ENCODE data around the gene ZNF618.

Gene ZNF618

DNA sequence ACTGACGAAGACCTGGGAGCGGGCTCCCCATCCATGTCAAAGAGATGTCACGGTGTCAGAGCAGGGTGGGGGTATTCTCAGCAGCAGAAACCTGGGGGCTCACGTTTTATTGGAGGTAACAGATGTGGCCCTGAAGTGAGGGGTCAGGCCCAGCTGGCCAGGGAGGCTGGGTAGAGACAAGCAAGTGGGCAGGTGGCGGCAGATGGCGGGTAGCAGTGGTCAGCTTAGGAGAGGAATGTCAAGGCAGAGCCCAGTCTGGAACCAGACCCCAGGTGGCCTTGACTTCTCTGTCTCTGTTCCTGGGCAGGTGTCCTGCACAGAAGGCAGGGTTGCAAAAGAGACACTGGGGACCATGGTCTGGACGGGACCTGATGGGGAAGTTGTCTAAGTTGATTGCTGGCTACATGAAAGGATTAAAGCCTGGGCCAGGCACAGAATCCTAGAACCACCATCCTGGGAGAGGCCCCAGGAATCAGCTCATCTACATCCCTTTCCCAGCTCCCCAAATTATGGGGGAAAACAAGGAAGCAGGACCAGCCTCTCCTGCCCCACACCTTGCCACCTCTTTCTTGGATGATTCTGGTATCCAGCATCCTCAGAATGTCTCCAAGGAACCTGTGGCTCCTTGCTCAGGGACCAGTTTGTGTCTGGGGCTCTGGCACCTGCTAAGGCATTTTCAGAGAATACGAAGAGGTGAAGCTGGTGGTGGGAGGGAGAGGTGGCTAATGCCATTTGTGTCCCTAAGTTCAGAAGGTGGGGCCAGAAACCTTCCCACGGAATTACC, 129.5 kb downstream of the ZNF618 start:
- no peak for DNase-seq

- DNase-seq = no peak
Measured at GRCh38 chr9:114006155-114006550, 130.0 kb downstream of the ZNF618 start.

- DNase-seq = no peak
Measured at GRCh38 chr9:114006931-114007691, 131.0 kb downstream of the ZNF618 start.

- no peak for DNase-seq
Measured at GRCh38 chr9:114007991-114008666, 132.0 kb downstream of the ZNF618 start.

DNA sequence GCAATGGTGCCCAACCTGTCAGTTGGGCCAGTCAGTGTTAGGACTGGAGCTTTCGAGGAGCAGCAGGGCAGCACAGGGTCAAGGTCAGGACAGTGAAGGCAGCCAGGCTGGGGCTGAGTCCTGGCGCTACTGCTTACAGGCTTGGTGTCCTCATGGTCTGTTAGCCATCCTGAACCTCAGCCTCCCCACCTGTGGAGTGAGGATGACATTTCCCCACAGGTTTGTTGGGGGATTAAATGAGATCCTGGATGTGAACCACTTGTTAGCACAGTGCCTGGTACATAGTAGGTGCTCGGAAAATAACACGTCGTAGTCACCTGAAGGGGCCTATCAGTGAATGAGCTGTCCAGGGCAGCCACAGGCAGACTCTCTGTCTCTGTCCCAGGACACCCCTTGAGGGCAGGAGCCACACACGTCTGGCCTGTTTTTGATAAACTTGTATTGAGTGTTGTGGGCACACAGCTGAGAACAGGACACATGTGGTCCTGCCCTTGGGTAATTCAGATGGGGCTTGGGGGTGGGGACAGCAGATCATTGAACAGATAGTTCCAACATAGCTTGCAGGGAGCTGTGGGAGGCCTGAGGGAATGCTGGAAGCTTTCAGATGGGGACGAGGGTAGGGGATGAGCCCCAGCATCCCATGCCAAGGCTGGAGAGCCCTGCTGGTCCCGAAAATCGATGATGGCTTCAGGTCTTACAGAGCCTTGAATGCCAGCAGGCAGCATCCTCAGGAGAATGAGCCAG, 132.7 kb downstream of the ZNF618 start:
- DNase-seq = no peak

- no peak for DNase-seq
Measured at GRCh38 chr9:114011313-114011712, 135.2 kb downstream of the ZNF618 start.

DNA sequence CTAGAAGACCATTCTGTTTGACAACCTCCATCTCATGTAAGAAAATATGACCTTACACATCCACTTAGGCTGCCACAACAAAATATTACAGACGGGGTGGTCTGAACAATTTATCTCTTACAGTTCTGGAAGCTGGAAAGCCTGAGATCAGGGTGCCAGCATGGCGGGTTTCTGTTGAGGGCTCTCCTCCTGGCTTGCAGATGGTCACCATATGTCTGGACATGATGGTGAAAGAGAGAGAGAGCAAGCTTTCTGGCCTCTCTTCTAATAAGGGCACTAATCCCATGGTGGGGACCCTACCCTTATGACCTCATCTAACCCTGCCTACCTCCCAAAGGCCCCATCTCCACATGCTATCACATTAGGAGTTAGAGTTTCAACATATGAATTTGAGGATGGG, 136.0 kb downstream of the ZNF618 start:
- no peak for DNase-seq

DNA sequence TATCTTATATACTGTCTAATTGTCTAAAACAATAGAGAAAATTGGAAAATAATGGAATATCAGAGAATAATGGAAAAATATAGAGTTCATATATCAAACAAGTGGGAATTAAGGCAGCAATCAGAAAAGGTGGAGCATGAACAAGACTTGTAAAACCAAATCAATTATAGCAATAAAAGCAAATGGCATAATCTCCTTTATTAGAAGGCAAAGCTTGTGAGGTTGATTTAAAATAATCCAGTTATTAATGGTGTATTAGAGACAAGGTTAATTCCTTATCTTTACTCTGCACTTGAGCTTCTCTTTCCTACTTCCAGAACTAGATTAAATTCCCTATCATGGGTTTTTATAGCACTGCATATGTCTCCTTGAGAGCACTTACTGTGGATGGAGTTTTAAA, 137.9 kb downstream of the ZNF618 start:
- DNase-seq = no peak

DNA sequence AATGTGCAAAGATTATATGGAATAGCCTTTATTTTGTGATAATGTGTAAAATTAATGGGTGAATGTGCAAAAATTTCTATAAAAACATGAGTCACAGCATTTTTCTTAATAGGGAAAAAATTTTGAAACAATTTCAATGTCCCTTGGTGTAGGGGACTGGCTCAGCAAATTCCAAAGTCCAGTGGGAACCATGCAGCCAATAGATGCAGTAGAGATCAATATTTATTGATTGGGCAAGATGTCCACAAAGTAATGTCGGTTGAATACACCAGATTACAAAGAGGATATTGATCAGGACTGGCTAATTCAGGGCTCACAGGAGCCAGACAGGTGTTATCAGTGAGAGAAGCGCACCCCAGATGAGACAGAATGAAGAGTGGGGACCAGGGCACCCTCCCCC, 139.5 kb downstream of the ZNF618 start:
- no peak for DNase-seq

- DNase-seq = no peak
Measured at GRCh38 chr9:114016101-114016500, 140.0 kb downstream of the ZNF618 start.

DNA sequence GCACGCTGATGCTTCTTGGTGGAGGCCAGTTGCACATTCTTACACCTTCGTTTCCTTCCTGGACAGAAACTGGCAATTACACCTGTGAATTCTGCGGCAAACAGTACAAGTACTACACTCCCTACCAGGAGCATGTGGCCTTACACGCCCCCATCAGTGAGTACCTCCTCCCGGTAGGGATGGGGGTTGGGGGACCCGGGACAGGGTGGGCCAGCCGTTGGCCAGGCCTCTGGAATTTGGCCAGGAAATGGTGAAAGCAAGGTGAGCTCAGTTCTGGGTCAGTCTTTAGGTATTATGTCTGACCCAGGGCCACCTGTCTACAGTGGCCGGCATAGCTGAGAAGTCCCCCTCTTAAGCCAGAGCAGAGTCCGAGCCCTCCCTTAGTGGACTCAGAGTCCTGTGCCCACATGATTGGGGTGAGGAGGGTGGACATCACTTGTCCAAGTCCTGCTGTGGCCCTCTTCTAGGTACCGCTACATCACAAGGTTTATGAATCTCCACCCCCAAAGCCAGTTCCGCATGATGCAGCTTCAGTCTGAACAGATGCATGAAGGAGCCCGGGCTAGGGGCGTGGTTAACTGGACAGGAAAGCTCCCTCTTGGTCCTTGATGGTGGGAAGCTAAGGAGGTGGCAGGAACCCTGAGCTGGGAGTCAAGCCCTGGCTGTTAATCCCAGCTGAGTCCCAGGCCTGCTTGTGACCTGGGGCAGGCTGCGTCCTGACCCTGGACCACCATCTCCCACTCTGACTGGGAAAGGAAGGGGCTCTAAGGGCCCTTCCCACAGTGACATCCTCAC, 140.7 kb downstream of the ZNF618 start:
- DNase-seq = no peak

GRCh38 chr9:114017741-114018715, 141.9 kb downstream of the ZNF618 start:
- DNase-seq = no peak

- DNase-seq = no peak
Measured at GRCh38 chr9:114021578-114021977, 145.5 kb downstream of the ZNF618 start.

GRCh38 chr9:114023961-114024360, 147.9 kb downstream of the ZNF618 start:
- DNase-seq = no peak

DNA sequence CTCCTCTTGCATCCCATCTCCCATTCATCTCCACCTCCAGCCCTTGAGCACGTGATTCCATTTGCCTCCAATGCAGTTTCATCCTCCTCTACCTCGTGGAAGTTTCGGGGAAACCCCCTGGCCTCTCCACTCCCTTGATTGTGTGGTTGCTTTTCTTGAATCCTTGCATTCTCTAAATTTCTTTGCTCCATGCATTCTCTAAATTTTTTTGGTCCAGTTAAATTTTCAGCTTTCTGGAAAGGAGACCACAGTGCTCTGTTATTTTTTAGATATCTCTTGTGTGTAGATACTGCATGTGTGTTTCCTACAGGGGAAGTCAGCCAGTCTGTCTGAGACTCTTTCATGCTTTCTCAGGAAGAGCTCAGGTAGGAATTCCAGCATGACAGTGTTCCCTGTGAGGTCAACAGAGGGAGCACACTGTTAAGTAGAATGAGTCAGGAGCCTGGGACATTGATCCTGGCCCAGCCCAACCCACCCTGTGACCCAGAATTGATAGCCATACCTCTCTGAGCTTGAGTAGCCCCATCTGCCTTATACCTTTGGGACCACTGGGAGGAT, 149.2 kb downstream of the ZNF618 start:
- no peak for DNase-seq

DNA sequence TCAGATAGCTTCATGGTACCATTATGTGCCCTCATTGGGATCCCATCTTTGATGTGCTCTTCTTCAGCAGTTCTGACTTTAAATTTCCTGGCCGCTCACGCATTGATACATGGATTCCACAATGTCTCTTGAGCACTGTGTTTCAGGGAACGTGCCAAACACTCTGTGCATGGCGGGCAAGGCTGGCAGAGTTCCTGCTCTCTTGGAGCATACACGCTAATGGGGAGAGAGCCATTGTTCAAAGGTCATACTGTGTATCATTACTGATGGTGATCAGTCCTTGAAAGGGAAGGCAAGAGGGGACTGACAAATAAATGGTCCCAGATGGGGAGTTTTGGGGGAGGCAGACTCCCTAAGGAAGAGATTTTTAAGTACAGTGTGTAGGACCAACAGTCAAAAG, 149.7 kb downstream of the ZNF618 start:
- no peak for DNase-seq

GRCh38 chr9:114026335-114026734, 150.2 kb downstream of the ZNF618 start:
- no peak for DNase-seq

DNA sequence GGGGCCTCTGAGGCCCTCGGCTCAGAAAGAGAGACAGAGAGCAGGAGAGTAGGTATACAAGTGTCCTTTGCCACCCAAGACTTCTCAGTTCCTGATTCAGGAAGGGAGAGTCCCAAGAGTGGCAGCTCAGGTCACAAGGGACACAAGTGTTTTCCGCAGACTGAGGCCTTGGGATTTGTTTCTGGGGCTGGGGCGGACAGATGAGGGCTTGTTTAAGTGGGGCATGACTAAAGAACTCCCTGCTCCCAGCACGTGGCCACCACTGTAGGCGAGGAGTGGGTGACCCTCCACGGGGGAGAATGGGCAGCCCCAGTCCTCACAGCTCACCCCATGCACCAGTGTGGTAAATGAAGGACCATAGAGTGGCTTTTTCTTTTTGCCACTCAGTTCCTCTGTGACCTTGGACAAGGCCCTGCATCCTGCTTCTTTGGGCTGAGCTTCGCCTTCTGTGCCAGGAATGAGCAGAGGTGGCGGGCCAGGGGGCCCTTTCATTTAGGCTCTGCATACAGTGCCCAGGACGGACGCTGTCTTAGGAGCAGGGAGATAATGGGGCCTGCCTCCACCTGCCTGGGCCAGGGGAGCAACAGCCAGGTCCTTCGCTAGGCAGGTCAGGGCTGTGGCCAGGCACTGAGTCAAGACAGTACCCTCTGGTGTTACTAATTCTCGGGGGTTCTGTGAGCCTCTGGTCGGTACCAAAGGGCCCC, 151.2 kb downstream of the ZNF618 start:
- DNase-seq = no peak

GRCh38 chr9:114027863-114028465, 151.9 kb downstream of the ZNF618 start:
- DNase-seq = no peak
